Ovary (tissue), 9 donors: ENCODE data around the gene NTRK2. TPM values are rescaled to one million over a fixed set of nuclear protein-coding genes. Genes with fewer than 3 reads are reported as not detected.

ENCODE experiments used
- DNase-seq, 5 donors: peaks; one replicate each; pipeline ENCODE4 v3.0.0-alpha.2; 2019 to 2020
- H3K27ac ChIP-seq, 2 donors: fragments of 200-600 bp; one replicate each; pipeline versions ENCODE4 v1.5.1 to v1.8.0; 2019 to 2022
- H3K27me3 ChIP-seq: fragments of 200-600 bp; one replicate; pipeline ENCODE4 v1.8.0; 2022
- H3K36me3 ChIP-seq: fragments of 200-600 bp; sonication (generic); one replicate; pipeline ENCODE4 v1.5.1; 2019
- H3K4me1 ChIP-seq: one replicate; pipeline ENCODE4 v1.8.1; 2013; ENCODE audit warnings: mild to moderate bottlenecking, moderate library complexity; ENCODE audit not compliant: insufficient read depth
- H3K4me3 ChIP-seq: fragments of 200-600 bp; sonication (generic); one replicate; pipeline ENCODE4 v1.5.1; 2017
- H3K9me3 ChIP-seq, 2 donors: fragments of 200-600 bp in 1 of 2; sonication (generic) in 1 of 2; one replicate each; pipeline versions ENCODE4 v1.5.1 to v1.8.1; 2013 to 2019; ENCODE audit warnings: mild to moderate bottlenecking in 1 of 2, moderate library complexity in 1 of 2
- EP300 ChIP-seq: sonication (generic); formaldehyde crosslinking; IDR thresholded peaks from one replicate; pipeline ENCODE4 v1.6.1; 2017; ENCODE audit warnings: antibody characterized with exemption
- POLR2A ChIP-seq: fragments of 450-650 bp; IDR thresholded peaks from one replicate; pipeline ENCODE4 v1.6.1; 2017; ENCODE audit warnings: antibody characterized with exemption, mild to moderate bottlenecking, moderate library complexity
- WGBS, 3 donors: extraction: QIAGEN DNeasy Blood & Tissue Kit in 1 of 3; methylation state at CpG; one replicate each; pipeline versions ENCODE4 v1.1.5 to v1.1.7; 2013 to 2017; 5-methylcytosine and 5-hydroxymethylcytosine counted together
- intact Hi-C, 4 donors: fragments of 100-400 bp; cut with DNase I; formaldehyde crosslinking; loops; one replicate each; pipeline versions ENCODE4 v1.11.0 to v1.15.1; 2022 to 2023
- polyA plus RNA-seq, 2 donors: library from polyadenylated mRNA; stranded (reverse); fragments of 200-250 nt in 1 of 2; fragments of 350-450 nt in 1 of 2; fragmentation: Illumina TruSeq in 1 of 2; extraction: RNeasy Lipid Tissue Mini Kit (QIAGEN cat#74804) in 1 of 2; gene quantifications; one replicate each; pipeline ENCODE4 v1.2.3, GENCODE V29; 2013 to 2014
- total RNA-seq, 7 donors: library from RNA; depleted of rRNA in 2 of 7; stranded (reverse); fragments of >200 nt in 2 of 7; fragmentation: NEBNext Ultra II Directional in 3 of 7; extraction: Animal tissue kit (Norgen Biotek cat#: 25700) in 3 of 7; gene quantifications; one replicate each; pipeline versions ENCODE4 v1.1.0 to v1.2.4, GENCODE V29; 2016 to 2023
- TF ChIP-seq, protein P1 (sequence below), 3 donors: fragments of 450-650 bp in 2 of 3; fragments of 200-600 bp in 1 of 3; IDR thresholded peaks; one replicate each; pipeline versions ENCODE4 v1.5.1 to v1.8.0; 2016 to 2022; ENCODE audit warnings: antibody characterized with exemption in 3 of 3, mild to moderate bottlenecking in 1 of 3
- donor health status: DM: no; HTN: no; CAD: no; lungs with moderate emphysema.
- donor health status: DM: no; HTN: no; CAD: no.
- donor health status: Bipolar disorder and iron deficiency.
- donor health status: DM: yes; HTN: yes; CAD: no.
- donor health status: DM: no; HTN: no; CAD: no.
- donor health status: DM: yes; HTN: yes; CAD: no.

NTRK2 gene
- total and polyA plus RNA-seq, 9 donors, result 6.4 to 31.1 (median 10.8) TPM

DNA sequence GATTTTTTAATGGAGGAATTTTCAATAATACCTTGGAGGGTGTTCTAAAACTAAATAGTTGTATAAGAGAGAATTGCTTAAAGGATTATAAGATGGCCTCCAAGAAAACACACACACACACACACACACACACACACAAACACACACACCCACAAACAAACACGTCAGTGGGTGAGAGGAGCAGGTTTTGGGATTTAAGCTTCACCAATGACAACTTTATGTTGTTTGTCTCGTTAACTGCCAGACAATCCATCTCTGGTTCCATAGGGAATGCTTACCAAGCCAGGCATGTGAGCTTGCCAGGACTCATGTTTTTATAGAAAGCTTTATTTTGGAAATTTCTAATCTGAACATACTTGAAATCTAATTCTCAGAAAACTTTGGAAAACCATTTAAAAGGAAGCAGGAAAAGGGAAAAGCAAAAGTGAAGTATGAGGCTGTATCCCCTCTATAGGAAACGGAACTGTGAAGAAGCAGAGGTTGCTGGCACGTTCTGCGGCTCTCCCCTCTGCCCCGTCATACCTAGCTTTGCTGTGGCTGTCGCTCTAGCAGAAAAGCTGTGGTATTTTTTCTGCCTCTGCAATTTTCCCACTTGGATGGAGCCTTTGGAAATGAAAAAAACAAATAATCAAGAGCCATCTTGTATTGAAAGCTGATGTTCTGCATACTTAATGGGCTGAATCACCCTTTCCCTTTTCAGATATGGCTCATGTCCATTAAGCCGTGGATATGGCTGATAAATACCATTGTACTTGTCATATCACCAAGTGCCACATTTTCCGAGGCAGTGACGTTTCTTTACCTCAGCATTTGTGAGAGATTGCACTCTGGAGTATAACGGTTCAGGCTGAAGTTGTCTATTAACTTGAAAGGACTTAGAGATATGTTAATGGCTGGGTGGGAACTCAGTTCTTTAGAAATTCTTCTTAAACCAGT is 112.7 kb downstream of the NTRK2 start:
- intact Hi-C loops, result loop anchor here in 3 of 4 donors (10.0 kb wide), 1 partner anchor 387 kb away; no protein-coding TSS in a partner anchor
- TF ChIP-seq POLR2A (no peak), EP300 (no peak)
- TF ChIP-seq, protein P1, sequence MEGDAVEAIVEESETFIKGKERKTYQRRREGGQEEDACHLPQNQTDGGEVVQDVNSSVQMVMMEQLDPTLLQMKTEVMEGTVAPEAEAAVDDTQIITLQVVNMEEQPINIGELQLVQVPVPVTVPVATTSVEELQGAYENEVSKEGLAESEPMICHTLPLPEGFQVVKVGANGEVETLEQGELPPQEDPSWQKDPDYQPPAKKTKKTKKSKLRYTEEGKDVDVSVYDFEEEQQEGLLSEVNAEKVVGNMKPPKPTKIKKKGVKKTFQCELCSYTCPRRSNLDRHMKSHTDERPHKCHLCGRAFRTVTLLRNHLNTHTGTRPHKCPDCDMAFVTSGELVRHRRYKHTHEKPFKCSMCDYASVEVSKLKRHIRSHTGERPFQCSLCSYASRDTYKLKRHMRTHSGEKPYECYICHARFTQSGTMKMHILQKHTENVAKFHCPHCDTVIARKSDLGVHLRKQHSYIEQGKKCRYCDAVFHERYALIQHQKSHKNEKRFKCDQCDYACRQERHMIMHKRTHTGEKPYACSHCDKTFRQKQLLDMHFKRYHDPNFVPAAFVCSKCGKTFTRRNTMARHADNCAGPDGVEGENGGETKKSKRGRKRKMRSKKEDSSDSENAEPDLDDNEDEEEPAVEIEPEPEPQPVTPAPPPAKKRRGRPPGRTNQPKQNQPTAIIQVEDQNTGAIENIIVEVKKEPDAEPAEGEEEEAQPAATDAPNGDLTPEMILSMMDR (IDR thresholded peaks at IDR 0.05), result no peak
- Histone ChIP-seq H3K4me1 (no peaks in the 10 kb centered on the region), H3K9me3 (no peaks in the 10 kb centered on the region), H3K27ac (no peak overlapping the region), H3K36me3 (no peaks in the 10 kb centered on the region), H3K27me3 (no peaks in the 10 kb centered on the region), H3K4me3 (no peak overlapping the region)
- 70 to 76% (median 73%) methylated on average over 11 of the region's 11 CpGs for WGBS, 3 donors
- no peak for DNase-seq

- intact Hi-C loops, result loop anchor here in 3 of 4 donors (10.0 kb wide), 1 partner anchor 391 kb away; no protein-coding TSS in a partner anchor
- Histone ChIP-seq H3K36me3 (no peaks in the 10 kb centered on the region), H3K27ac (no peak overlapping the region), H3K9me3 (no peaks in the 10 kb centered on the region), H3K4me3 (no peak overlapping the region), H3K4me1 (no peaks in the 10 kb centered on the region), H3K27me3 (no peaks in the 10 kb centered on the region)
- WGBS, 3 donors, result 89 to 93% (median 92%) methylated on average over 4 of the region's 4 CpGs
- DNase-seq, result no peak
- TF ChIP-seq, protein P1 (IDR thresholded peaks at IDR 0.05), result no peak
- TF ChIP-seq POLR2A, result no peak
- no peak for TF ChIP-seq EP300
Observed at GRCh38 chr9:84785792-84786547, 116.4 kb downstream of the NTRK2 start.

DNA sequence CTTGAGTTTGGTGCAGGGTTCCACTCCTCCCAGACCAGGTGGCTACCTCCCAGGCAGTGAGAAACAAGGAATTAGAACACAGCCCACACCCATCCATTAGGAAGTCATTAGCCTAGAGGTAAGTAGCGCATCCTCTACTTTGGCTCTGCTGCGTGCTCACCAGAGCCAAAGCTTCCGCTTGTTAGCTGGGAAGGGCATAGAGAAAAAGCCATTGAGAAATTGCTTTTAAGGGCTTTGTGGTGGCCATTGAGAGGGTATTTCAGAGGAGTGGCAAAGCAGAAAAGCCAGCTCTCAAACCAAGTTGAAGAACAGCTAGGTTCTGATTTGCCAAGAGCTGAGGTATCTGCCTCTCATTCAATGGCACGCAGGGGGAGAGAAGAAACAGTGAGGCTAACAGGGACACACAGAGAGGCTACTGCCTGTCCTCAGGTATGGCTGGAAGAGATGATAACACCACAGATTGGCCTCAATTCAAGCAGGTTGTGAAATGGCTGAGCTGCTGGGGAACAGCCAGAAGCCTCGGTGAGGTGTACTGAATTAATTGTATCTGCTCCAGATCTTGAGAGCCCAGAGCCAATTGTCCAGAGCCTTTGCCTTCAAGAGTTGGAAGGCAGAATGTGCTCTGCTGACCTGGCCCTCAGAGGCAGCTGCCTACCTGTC is 119.4 kb downstream of the NTRK2 start:
- Histone ChIP-seq H3K36me3 (no peaks in the 10 kb centered on the region), H3K27ac (no peak overlapping the region), H3K4me3 (no peak overlapping the region), H3K9me3 (no peaks in the 10 kb centered on the region), H3K4me1 (no peaks in the 10 kb centered on the region), H3K27me3 (no peaks in the 10 kb centered on the region)
- intact Hi-C loops, result loop anchor here in 3 of 4 donors (10.0 kb wide), 1 partner anchor 394 kb away; no protein-coding TSS in a partner anchor
- WGBS, 3 donors, result 94 to 100% (median 96%) methylated on average over 5 of the region's 5 CpGs
- no peak for DNase-seq
- TF ChIP-seq, protein P1 (IDR thresholded peaks at IDR 0.05), result no peak
- TF ChIP-seq EP300, result no peak
- no peak for TF ChIP-seq POLR2A

GRCh38 chr9:84789463-84789830 is 119.9 kb downstream of the NTRK2 start:
- Histone ChIP-seq H3K9me3 (no peaks in the 10 kb centered on the region), H3K27me3 (no peaks in the 10 kb centered on the region), H3K36me3 (no peaks in the 10 kb centered on the region), H3K27ac (no peak overlapping the region), H3K4me1 (no peaks in the 10 kb centered on the region), H3K4me3 (no peak overlapping the region)
- TF ChIP-seq POLR2A (no peak), EP300 (no peak)
- TF ChIP-seq, protein P1 (IDR thresholded peaks at IDR 0.05), result no peak
- no peak for DNase-seq
- intact Hi-C loops, result loop anchor here in 3 of 4 donors (10.0 kb wide), 1 partner anchor 395 kb away; no protein-coding TSS in a partner anchor
- 93 to 97% (median 93%) methylated on average over 5 of the region's 5 CpGs for WGBS, 3 donors
